Measurements from ENCODE around the gene IQSEC1.

DNA sequence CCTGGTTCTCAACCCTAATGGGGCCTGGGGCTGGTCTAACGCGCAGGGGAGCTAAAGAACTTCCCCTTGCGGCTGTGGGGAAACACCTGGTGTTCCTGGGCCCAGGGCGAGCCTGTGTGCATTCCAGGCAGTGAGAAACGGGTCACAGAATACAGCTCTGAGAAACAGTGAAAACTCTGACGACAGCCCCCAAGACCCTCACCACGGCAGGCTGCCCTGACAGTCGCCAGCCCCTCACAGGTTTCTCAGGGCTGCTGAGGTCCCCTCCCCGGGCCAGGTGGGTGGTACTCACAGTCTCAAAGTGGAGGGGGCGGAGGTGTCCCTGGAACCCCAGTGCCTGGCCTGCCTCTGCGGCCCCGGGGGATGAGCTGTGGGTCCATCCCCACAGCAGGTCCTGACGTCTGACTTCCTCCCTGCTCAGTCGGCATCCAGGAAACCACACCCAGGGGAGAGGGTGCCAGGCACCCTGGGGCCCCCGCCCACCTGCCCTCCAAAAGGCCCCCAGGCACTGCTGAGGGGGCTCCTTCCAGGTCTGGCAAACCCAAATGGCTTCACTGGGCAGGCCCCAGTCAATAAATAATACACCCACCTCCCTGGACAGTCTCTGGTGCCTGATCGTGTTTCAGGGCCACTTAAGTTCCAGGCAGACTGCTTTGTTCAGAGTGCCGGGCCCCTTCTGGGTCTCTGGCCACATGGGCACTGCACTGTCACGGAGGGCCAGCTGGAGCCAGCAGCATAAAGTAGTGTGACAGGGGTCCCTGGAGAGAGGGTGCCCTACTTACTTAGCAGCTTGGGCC lies 57.7 kb downstream of the IQSEC1 start:
- TF ChIP-seq CTCF (IDR thresholded peaks at IDR 0.05) (no peak), POLR2AphosphoS5 (IDR thresholded peaks at IDR 0.05) (no peak)

Data from breast epithelium (tissue), 3 donors.